HEK293T (cell line): Measurements from ENCODE around the gene RRAGC.
A peak's percentile ranks its signal among the peaks of the same experiment; 100 is the strongest.

Experiments
- CTCF ChIA-PET: fragments of 350-600 bp; formaldehyde crosslinking; extraction: SDS; loops from one replicate; lab custom pipeline; 2021; ENCODE audit warnings: antibody characterized with exemption, inconsistent platforms; lab: Yijun Ruan, JAX
- POLR2A ChIA-PET: fragments of 350-600 bp; formaldehyde crosslinking; extraction: SDS; loops from one replicate; lab custom pipeline; 2020; ENCODE audit warnings: antibody characterized with exemption, inconsistent platforms; lab: Yijun Ruan, JAX
- DNase-seq: peaks from one replicate; pipeline ENCODE4 v3.0.0; 2012; ENCODE audit warnings: mixed read lengths; ENCODE audit errors: extremely low spot score
- ARNT ChIP-seq: fragments of 450-650 bp; IDR thresholded peaks from 2 replicates; pipeline ENCODE4 v1.6.1; 2017; ENCODE audit warnings: mild to moderate bottlenecking
- BHLHE40 ChIP-seq: fragments of 450-650 bp; IDR thresholded peaks from 2 replicates; pipeline ENCODE4 v1.6.1; 2016; ENCODE audit warnings: mild to moderate bottlenecking, moderate library complexity, borderline replicate concordance
- CTBP1 ChIP-seq: fragments of 450-650 bp; IDR thresholded peaks from 2 replicates; pipeline ENCODE4 v1.6.1; 2016; ENCODE audit warnings: borderline replicate concordance
- ELF4 ChIP-seq: fragments of 450-650 bp; IDR thresholded peaks from 2 replicates; pipeline ENCODE4 v1.6.1; 2017; ENCODE audit warnings: antibody characterized with exemption
- FOXA1 ChIP-seq: fragments of 450-650 bp; IDR thresholded peaks from 2 replicates; pipeline ENCODE4 v1.6.1; 2016; ENCODE audit warnings: mild to moderate bottlenecking
- FOXK2 ChIP-seq: fragments of 450-650 bp; IDR thresholded peaks from 2 replicates; pipeline ENCODE4 v1.6.1; 2016; ENCODE audit warnings: mild to moderate bottlenecking
- FOXM1 ChIP-seq: fragments of 450-650 bp; IDR thresholded peaks from 2 replicates; pipeline ENCODE4 v1.6.1; 2017; ENCODE audit warnings: mild to moderate bottlenecking, borderline replicate concordance
- HDGF ChIP-seq: fragments of 450-650 bp; IDR thresholded peaks from 2 replicates; pipeline ENCODE4 v1.6.1; 2017; ENCODE audit warnings: antibody characterized with exemption, borderline replicate concordance
- L3MBTL2 ChIP-seq: fragments of 450-650 bp; conservative IDR thresholded peaks from 2 replicates; pipeline ENCODE4 v1.6.1; 2016; ENCODE audit warnings: mild to moderate bottlenecking
- LEF1 ChIP-seq: fragments of 450-650 bp; IDR thresholded peaks from 2 replicates; pipeline ENCODE4 v1.6.1; 2017; ENCODE audit warnings: mild to moderate bottlenecking, borderline replicate concordance
- NFRKB ChIP-seq: fragments of 450-650 bp; IDR thresholded peaks from 2 replicates; pipeline ENCODE4 v1.6.1; 2016; ENCODE audit warnings: mild to moderate bottlenecking, moderate library complexity
- PKNOX1 ChIP-seq: fragments of 450-650 bp; IDR thresholded peaks from 2 replicates; pipeline ENCODE4 v1.6.1; 2016
- SP1 ChIP-seq: fragments of 450-650 bp; IDR thresholded peaks from 2 replicates; pipeline ENCODE4 v1.6.1; 2017
- SUZ12 ChIP-seq: fragments of 450-650 bp; IDR thresholded peaks from 2 replicates; pipeline ENCODE4 v1.6.1; 2016; ENCODE audit warnings: mild to moderate bottlenecking
- TARDBP ChIP-seq: fragments of 450-650 bp; IDR thresholded peaks from 2 replicates; pipeline ENCODE4 v1.6.1; 2016
- ZNF384 ChIP-seq: fragments of 450-650 bp; IDR thresholded peaks from 2 replicates; pipeline ENCODE4 v1.6.1; 2016

The RRAGC gene

GRCh38 chr1:38826262-38826661 lies 33.3 kb downstream of the RRAGC start:
- no peak for DNase-seq
- POLR2A ChIA-PET, result no interaction called here
- TF ChIP-seq PKNOX1, result 0 out of 2 replicates have a peak, but pooled peaks have one; percentile 7
- TF ChIP-seq SUZ12, result no peak
- CTCF ChIA-PET, result interaction anchor here (0.6 to 1.4 kb wide), 2 partner anchors 9 to 43 kb away, joined by 3 read pairs; no protein-coding TSS in a partner anchor

DNA sequence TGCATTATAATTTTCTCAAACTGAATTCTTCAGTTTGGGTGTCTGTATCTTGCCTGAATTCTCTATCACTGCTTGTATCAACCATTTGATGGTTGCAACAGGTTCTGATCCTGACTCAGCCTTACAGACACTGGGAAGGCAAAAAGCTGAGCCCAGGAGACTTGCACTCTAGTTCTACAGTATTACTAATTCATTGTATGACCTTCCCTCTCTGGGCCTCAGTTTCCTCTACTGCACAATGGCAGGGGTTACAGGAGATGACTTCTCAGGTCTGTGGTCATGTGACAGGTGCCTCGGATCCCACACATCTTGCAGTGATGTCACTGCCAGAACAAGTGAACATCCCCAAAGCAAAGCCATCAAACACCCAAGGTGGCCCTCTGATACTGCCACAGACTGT lies 38.7 kb downstream of the RRAGC start:
- ChIA-PET POLR2A (no interaction called here), CTCF (no interaction called here)
- TF ChIP-seq SP1, result no peak
- TF ChIP-seq ELF4, result no peak
- no peak for TF ChIP-seq BHLHE40
- no peak for TF ChIP-seq FOXA1
- TF ChIP-seq FOXK2, result no peak
- TF ChIP-seq FOXM1, result no peak
- TF ChIP-seq L3MBTL2, result no peak
- no peak for TF ChIP-seq PKNOX1
- TF ChIP-seq LEF1, result no peak
- TF ChIP-seq CTBP1, result no peak
- no peak for TF ChIP-seq SUZ12
- no peak for TF ChIP-seq ZNF384
- no peak for TF ChIP-seq NFRKB
- TF ChIP-seq HDGF, result no peak
- TF ChIP-seq TARDBP, result no peak
- TF ChIP-seq ARNT, result no peak
- no peak for DNase-seq

DNA sequence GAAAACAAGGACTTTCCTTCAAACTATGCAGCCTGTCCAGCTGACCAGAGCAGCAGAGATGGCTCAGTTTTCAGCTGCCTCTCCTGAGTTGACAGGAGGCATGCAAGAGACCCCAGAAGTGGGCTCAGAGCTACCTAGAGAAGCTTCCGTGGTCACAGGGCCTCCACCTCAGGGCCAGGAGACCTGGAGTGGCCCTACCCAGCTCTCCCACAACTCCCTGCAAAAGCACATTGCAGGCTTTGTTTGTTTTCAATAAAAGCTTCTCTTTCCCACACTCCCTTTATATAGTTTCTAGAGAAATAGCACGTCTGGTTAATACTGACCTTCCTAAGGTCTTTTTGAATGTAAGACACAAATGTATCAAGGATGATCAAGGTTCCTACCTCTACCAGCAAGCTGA lies 40.1 kb downstream of the RRAGC start:
- DNase-seq, result no peak
- TF ChIP-seq TARDBP, result no peak
- no peak for TF ChIP-seq HDGF
- no peak for TF ChIP-seq ELF4
- CTCF ChIA-PET, result interaction anchor here (0.6 to 0.9 kb wide), 6 partner anchors 9 to 389 kb away, joined by 3 to 4 read pairs (median 3); no protein-coding TSS in a partner anchor
- POLR2A ChIA-PET, result interaction anchor here (1.2 to 1.3 kb wide), 3 partner anchors 33 to 773 kb away, joined by 3 to 6 read pairs (median 3); partner anchors contain the start of gene POU3F1

GRCh38 chr1:38819040-38819439 lies 40.5 kb downstream of the RRAGC start:
- no peak for TF ChIP-seq NFRKB
- no peak for TF ChIP-seq BHLHE40
- no peak for TF ChIP-seq ELF4
- TF ChIP-seq FOXM1, result no peak
- TF ChIP-seq ARNT, result no peak
- no peak for TF ChIP-seq L3MBTL2
- TF ChIP-seq SP1, result no peak
- no peak for TF ChIP-seq FOXK2
- no peak for TF ChIP-seq ZNF384
- no peak for TF ChIP-seq SUZ12
- TF ChIP-seq LEF1, result no peak
- TF ChIP-seq TARDBP, result no peak
- TF ChIP-seq FOXA1, result no peak
- no peak for TF ChIP-seq PKNOX1
- TF ChIP-seq HDGF, result no peak
- ChIA-PET POLR2A (interaction anchor here (1.2 to 1.3 kb wide), 3 partner anchors 33 to 772 kb away, joined by 3 to 6 read pairs (median 3); partner anchors contain the start of gene POU3F1), CTCF (interaction anchor here (0.6 to 1.3 kb wide), 8 partner anchors 9 to 389 kb away, joined by 3 to 6 read pairs (median 4); no protein-coding TSS in a partner anchor)
- no peak for DNase-seq

DNA sequence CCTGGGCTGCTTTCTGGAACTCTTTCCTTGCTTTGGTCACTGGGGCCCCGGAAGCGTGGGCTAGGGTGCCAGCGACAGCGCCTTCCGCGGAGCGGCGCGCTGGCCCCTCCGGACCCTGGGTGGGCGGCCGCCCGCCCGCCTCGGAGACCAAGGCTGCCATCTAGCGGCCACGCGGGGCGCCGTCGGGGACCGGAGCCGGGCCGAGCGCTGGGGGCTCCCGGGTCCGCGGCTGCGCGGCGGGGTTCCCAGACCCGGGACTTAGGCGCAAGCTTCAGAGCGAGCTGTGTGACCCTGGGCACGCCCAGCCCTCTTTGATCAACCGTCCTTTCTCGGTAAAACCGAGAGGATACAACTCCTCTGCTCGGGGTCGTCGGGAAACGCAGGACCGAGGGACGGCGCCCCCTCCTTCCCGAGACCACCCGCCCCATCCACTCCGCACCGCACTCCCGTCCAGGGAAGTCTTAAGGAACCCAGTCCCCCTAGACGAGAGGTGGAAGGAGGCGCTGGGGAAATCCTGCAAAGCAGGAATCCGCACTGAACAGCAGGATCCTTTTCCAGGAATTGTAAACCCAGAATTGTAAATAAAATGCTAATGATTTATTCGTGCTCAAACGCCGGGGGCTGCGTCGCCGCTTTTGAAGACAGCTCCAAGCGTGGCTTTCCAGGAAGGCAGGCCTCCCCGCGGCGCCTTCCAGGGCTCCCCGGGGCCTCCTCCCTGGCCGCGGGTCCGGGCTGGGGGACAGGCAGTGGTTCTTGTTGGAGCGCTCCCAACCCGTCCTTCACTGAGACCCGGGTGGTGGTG lies 41.2 kb downstream of the RRAGC start:
- ChIA-PET CTCF (interaction anchor here (0.5 to 1.3 kb wide), 9 partner anchors 10 to 797 kb away, joined by 3 to 6 read pairs (median 3); no protein-coding TSS in a partner anchor), POLR2A (interaction anchor here (0.6 to 1.3 kb wide), 4 partner anchors 32 to 772 kb away, joined by 3 to 6 read pairs (median 3); partner anchors contain the start of gene POU3F1)
- TF ChIP-seq ZNF384 (no peak), FOXM1 (0 out of 2 replicates have a peak, but pooled peaks have one; percentile 22)
- peak; percentile 82 for DNase-seq

GRCh38 chr1:38817267-38818174 lies 42.1 kb downstream of the RRAGC start:
- TF ChIP-seq BHLHE40 (no peak), LEF1 (no peak), TARDBP (no peak), FOXM1 (no peak), SP1 (no peak), SUZ12 (no peak)
- POLR2A ChIA-PET, result no interaction called here
- CTCF ChIA-PET, result interaction anchor here (1.2 to 1.3 kb wide), 2 partner anchors 208 to 232 kb away, joined by 5 to 6 read pairs; no protein-coding TSS in a partner anchor
- no peak for DNase-seq
